ENCODE measurements around the gene VWA5A. TPM values are rescaled to one million over a fixed set of nuclear protein-coding genes. Genes with fewer than 3 reads are reported as not detected.
A peak's percentile ranks its signal among the peaks of the same experiment; 100 is the strongest.

The VWA5A gene
- total RNA-seq, 1 donor from 2014 or later: 89.8 TPM

GRCh38 chr11:124176925-124177715, 61.9 kb downstream of the VWA5A start:
- no peaks in the 10 kb centered on the region for H3K9me3 ChIP-seq (ENCODE audit: control insufficient read depth in 3 of 3, low read length in 3 of 3)

GRCh38 chr11:124179310-124179709, 64.1 kb downstream of the VWA5A start:
- H3K9me3 ChIP-seq (ENCODE audit: control insufficient read depth in 3 of 3, low read length in 3 of 3): no peaks in the 10 kb centered on the region
- H3K27me3 ChIP-seq (ENCODE audit: control insufficient read depth in 3 of 3, insufficient read depth in 3 of 3, low read length in 3 of 3): no peaks in the 10 kb centered on the region
- H3K4me3 ChIP-seq (ENCODE audit: low read length in 3 of 3): no peak overlapping the region
- no peak overlapping the region for H3K27ac ChIP-seq (ENCODE audit: low read depth, low read length)
- no peak overlapping the region for H3K9ac ChIP-seq (ENCODE audit: low read depth in 1 of 3, low read length in 3 of 3)
- H3K36me3 ChIP-seq (ENCODE audit: control insufficient read depth in 3 of 3, insufficient read depth in 3 of 3, low read length in 3 of 3): no peaks in the 10 kb centered on the region
- H3K4me1 ChIP-seq (ENCODE audit: control insufficient read depth in 3 of 3, insufficient read depth in 3 of 3, low read length in 3 of 3): no peaks in the 10 kb centered on the region

More at GRCh38 chr11:124176925-124177715, 61.9 kb downstream of the VWA5A start:
- Histone ChIP-seq H3K4me3 (ENCODE audit: low read length in 3 of 3) (no peak overlapping the region), H3K27me3 (ENCODE audit: control insufficient read depth in 3 of 3, insufficient read depth in 3 of 3, low read length in 3 of 3) (no peaks in the 10 kb centered on the region), H3K9ac (ENCODE audit: low read depth in 1 of 3, low read length in 3 of 3) (no peak overlapping the region), H3K4me1 (ENCODE audit: control insufficient read depth in 3 of 3, insufficient read depth in 3 of 3, low read length in 3 of 3) (no peaks in the 10 kb centered on the region), H3K27ac (ENCODE audit: low read depth, low read length) (no peak overlapping the region), H3K36me3 (ENCODE audit: control insufficient read depth in 3 of 3, insufficient read depth in 3 of 3, low read length in 3 of 3) (no peaks in the 10 kb centered on the region)

- no peaks in the 10 kb centered on the region for H3K9me3 ChIP-seq (ENCODE audit: control insufficient read depth in 3 of 3, low read length in 3 of 3)
- H3K27ac ChIP-seq (ENCODE audit: low read depth, low read length): no peak within 1 kb of the TSS
- H3K27me3 ChIP-seq (ENCODE audit: control insufficient read depth in 3 of 3, insufficient read depth in 3 of 3, low read length in 3 of 3): no peaks in the 10 kb centered on the region
- no peak within 1 kb of the TSS for H3K9ac ChIP-seq (ENCODE audit: low read depth in 1 of 3, low read length in 3 of 3)
- no peaks in the 10 kb centered on the region for H3K36me3 ChIP-seq (ENCODE audit: control insufficient read depth in 3 of 3, insufficient read depth in 3 of 3, low read length in 3 of 3)
- H3K4me3 ChIP-seq (ENCODE audit: low read length in 3 of 3): no peak within 1 kb of the TSS
- H3K4me1 ChIP-seq (ENCODE audit: control insufficient read depth in 3 of 3, insufficient read depth in 3 of 3, low read length in 3 of 3): no peaks in the 10 kb centered on the region
Measured at GRCh38 chr11:124183068-124183467, 67.8 kb downstream of the VWA5A start, which contains the start of gene OR10D3. Gene OR10D3, plus strand, starts transcription at chr11:124183345. Its CDS starts 1,925 bp downstream, at chr11:124185270.

- Histone ChIP-seq H3K4me1 (ENCODE audit: control insufficient read depth in 3 of 3, insufficient read depth in 3 of 3, low read length in 3 of 3) (peaks cover 0 to 4% (median 0%) of the 10 kb centered on the region in 3 donors), H3K27me3 (ENCODE audit: control insufficient read depth in 3 of 3, insufficient read depth in 3 of 3, low read length in 3 of 3) (no peaks in the 10 kb centered on the region), H3K9ac (ENCODE audit: low read depth in 1 of 3, low read length in 3 of 3) (no peak overlapping the region), H3K4me3 (ENCODE audit: low read length in 3 of 3) (no peak overlapping the region), H3K36me3 (ENCODE audit: control insufficient read depth in 3 of 3, insufficient read depth in 3 of 3, low read length in 3 of 3) (no peaks in the 10 kb centered on the region), H3K27ac (ENCODE audit: low read depth, low read length) (no peak overlapping the region), H3K9me3 (ENCODE audit: control insufficient read depth in 3 of 3, low read length in 3 of 3) (no peaks in the 10 kb centered on the region)
Measured at GRCh38 chr11:124190298-124191139, 75.3 kb downstream of the VWA5A start.

GRCh38 chr11:124193221-124194010, 78.2 kb downstream of the VWA5A start:
- H3K27ac ChIP-seq (ENCODE audit: low read depth, low read length): peak overlapping the region; percentile 43
- H3K27me3 ChIP-seq (ENCODE audit: control insufficient read depth in 3 of 3, insufficient read depth in 3 of 3, low read length in 3 of 3): no peaks in the 10 kb centered on the region
- H3K4me1 ChIP-seq (ENCODE audit: control insufficient read depth in 3 of 3, insufficient read depth in 3 of 3, low read length in 3 of 3): peaks cover 0 to 4% (median 0%) of the 10 kb centered on the region in 3 donors
- H3K9ac ChIP-seq (ENCODE audit: low read depth in 1 of 3, low read length in 3 of 3): no peak overlapping the region
- H3K9me3 ChIP-seq (ENCODE audit: control insufficient read depth in 3 of 3, low read length in 3 of 3): no peaks in the 10 kb centered on the region
- H3K36me3 ChIP-seq (ENCODE audit: control insufficient read depth in 3 of 3, insufficient read depth in 3 of 3, low read length in 3 of 3): no peaks in the 10 kb centered on the region
- H3K4me3 ChIP-seq (ENCODE audit: low read length in 3 of 3): no peak overlapping the region

- H3K4me1 ChIP-seq (ENCODE audit: control insufficient read depth in 3 of 3, insufficient read depth in 3 of 3, low read length in 3 of 3): peaks cover 0 to 4% (median 0%) of the 10 kb centered on the region in 3 donors
- H3K36me3 ChIP-seq (ENCODE audit: control insufficient read depth in 3 of 3, insufficient read depth in 3 of 3, low read length in 3 of 3): no peaks in the 10 kb centered on the region
- H3K4me3 ChIP-seq (ENCODE audit: low read length in 3 of 3): peak overlapping the region in 1 of 3 donors; percentile 40
- no peaks in the 10 kb centered on the region for H3K27me3 ChIP-seq (ENCODE audit: control insufficient read depth in 3 of 3, insufficient read depth in 3 of 3, low read length in 3 of 3)
- no peaks in the 10 kb centered on the region for H3K9me3 ChIP-seq (ENCODE audit: control insufficient read depth in 3 of 3, low read length in 3 of 3)
- H3K9ac ChIP-seq (ENCODE audit: low read depth in 1 of 3, low read length in 3 of 3): no peak overlapping the region
- H3K27ac ChIP-seq (ENCODE audit: low read depth, low read length): peak overlapping the region; percentile 43
Measured at GRCh38 chr11:124194293-124195188, 79.3 kb downstream of the VWA5A start.

- Histone ChIP-seq H3K36me3 (ENCODE audit: control insufficient read depth in 3 of 3, insufficient read depth in 3 of 3, low read length in 3 of 3) (no peaks in the 10 kb centered on the region), H3K4me1 (ENCODE audit: control insufficient read depth in 3 of 3, insufficient read depth in 3 of 3, low read length in 3 of 3) (peaks cover 0 to 4% (median 0%) of the 10 kb centered on the region in 3 donors), H3K27me3 (ENCODE audit: control insufficient read depth in 3 of 3, insufficient read depth in 3 of 3, low read length in 3 of 3) (no peaks in the 10 kb centered on the region), H3K9me3 (ENCODE audit: control insufficient read depth in 3 of 3, low read length in 3 of 3) (no peaks in the 10 kb centered on the region), H3K4me3 (ENCODE audit: low read length in 3 of 3) (no peak overlapping the region), H3K9ac (ENCODE audit: low read depth in 1 of 3, low read length in 3 of 3) (no peak overlapping the region), H3K27ac (ENCODE audit: low read depth, low read length) (no peak overlapping the region)
Measured at GRCh38 chr11:124195189-124195734, 80.0 kb downstream of the VWA5A start.
